Stimulated activated CD4-positive, alpha-beta T cell treated with anti-CD3 and anti-CD28 coated beads, Interleukin-4, amount 100 ng/mL, for 4 hours (primary cell): ENCODE data around the gene ZNF563.

Experiments
- DNase-seq, 2 experiments: peaks; one replicate each; pipeline ENCODE4 v3.0.0-alpha.2; 2020

ZNF563 gene

DNA sequence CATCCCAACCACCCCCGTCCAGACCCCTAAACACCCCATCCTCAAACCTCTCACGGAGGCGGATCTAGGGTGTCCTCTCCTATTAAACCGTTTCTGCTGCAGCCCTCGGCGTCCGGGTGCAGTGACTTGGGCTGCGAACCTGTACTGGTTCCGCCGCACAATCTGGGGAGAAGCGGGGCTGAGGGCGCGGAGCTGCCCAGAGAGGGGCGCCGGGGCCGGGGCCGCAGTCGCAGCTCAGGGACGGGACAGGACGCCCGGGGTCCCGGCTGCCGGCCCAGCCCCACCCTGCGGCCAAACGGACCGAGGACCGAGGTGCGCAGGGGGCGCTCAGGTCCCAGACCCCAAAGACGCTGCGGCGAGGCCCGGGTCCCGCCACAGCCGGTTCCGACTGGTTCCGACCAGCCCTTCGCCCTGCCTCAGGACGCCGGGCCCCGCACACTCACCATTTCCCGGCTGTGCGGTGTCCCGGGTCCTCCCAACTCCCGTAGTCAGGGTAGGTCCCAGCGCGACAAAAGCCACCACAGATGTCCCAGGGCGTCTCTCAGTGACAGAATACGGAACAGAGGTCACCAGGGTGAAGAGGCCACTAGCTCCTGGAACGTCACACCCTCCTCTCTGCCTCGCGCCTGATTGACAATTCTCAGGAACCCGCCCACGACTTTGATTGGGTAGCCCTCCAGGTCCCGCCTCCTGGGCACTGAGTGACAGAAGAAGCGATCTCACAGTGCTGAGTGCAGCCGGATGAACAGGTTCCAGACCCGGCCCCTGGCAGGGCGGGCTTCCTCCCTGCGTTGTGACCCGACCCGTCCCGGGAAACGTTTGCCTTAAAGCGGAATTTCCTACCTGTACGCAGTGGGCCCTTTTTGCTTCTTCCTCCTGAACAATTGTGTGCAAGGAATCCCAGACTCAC, 38.9 kb downstream of the ZNF563 start, which contains the start of gene ZNF44:
Gene ZNF44 (minus strand): TSS at position 635 of the 910 bp plus-strand sequence. CDS start 189 bp downstream, at position 446.
- DNase-seq: peak; percentile 88 to 96

DNA sequence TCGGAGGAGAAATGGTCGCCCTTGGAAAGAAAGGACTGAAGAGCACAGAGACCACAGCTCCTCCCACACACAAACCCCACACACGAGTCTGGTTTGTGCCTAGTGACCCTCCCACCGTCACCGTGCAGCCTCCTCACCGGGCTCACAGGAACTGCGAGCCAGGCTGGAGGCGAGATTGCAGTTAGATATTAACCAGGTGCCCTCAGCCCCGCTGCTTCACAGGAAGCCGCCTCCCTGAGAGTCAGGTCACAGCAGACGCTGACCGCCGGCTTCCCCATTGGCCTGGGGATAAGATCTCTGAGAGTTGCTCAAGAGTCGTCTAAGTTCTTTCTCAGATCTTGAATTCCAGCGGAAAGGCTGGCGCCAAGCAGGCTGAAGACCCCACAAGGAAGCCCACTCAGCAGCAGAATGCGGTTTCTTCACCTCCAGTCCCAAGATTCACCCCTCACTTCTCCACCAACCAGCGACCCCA, 39.6 kb downstream of the ZNF563 start:
- DNase-seq: peak; percentile 35 to 54

DNA sequence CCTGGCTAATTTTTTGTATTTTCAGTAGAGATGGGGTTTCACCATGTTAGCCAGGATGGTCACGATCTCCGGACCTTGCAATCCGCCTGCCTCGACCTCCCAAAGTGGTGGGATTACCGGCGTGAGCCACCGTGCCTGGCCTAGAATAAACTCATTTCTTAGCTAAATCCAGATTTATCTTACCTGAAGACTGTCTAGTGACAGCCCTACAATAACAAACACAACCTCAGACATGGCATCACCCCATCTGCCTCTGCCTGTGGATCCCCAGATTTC, 43.7 kb downstream of the ZNF563 start:
- no peak for DNase-seq

DNA sequence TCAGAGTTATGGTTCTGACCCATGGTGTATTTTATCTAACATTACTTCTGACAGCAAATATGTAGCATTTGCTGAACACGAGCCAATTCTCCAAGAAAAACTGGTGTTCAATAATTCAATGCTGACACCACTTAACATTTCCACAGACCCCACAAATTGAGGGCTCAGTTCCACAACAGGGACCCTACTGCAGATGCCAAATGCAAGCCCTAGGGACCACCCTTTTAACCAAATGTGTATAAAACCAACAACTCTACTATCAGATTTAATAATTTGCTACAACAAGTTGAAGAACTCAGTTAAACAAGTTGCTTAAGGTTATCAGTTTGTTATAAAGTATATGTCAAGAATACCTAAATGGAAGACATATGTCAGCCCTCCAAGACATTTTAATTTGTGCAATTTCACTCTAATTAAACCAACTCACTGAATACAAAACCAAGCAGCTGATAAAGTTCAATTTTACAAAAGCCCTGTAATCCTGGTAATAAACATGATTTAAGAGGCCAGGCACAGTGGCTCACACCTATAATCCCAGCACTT, 45.4 kb downstream of the ZNF563 start:
- DNase-seq: no peak

DNA sequence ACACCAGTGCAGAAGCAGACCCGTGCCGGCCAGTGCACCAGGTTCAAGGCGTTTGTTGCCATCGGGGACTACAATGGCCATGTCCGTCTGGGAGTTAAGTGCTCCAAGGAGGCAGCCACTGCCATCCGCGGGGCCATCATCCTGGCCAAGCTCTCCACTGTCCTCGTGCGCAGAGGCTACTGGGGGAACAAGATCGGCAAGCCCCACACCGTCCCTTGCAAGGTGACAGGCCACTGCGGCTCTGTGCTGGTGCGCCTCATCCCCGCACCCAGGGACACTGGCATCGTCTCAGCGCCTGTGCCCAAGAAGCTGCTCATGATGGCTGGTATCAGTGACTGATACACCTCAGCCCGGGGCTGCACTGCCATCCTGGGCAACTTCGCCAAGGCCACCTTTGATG, 48.8 kb downstream of the ZNF563 start:
- DNase-seq: no peak

DNA sequence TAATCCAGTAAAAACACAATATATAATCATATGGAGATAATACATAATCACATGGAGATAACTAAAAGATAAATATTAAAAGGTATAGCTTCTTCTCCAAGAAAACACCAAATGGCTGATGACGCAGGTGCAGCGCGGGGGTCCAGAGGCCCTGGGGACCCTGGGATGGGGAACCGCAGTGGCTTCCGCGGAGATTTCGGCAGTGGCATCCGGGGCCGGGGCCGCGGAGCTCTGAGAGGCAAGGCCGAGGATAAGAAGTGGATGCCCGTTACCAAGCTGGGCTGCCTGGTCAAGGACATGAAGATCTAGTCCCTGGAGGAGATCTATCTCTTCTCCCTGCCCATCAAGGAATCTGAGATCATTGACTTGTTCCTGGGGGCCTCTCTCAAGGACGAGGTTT, 49.2 kb downstream of the ZNF563 start:
- DNase-seq: no peak

DNA sequence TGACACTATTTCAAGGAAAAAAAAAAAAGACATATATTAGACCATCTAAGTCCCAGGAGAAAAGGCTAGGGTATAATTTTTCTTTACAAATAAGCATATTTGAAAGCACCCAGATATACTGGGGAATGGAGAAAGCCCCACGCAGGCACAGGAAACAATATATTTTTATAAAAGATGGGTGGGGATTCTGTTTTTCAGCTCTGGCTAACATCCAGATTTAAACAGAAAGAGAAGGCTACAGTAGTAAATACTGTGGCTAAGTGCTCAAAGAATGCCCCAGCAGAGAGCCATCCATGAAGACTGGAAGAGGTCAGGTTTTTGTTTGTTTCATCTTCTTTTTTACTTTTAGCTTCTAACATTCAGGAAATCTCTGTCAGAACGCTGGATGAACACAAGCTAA, 54.7 kb downstream of the ZNF563 start:
- DNase-seq: no peak

DNA sequence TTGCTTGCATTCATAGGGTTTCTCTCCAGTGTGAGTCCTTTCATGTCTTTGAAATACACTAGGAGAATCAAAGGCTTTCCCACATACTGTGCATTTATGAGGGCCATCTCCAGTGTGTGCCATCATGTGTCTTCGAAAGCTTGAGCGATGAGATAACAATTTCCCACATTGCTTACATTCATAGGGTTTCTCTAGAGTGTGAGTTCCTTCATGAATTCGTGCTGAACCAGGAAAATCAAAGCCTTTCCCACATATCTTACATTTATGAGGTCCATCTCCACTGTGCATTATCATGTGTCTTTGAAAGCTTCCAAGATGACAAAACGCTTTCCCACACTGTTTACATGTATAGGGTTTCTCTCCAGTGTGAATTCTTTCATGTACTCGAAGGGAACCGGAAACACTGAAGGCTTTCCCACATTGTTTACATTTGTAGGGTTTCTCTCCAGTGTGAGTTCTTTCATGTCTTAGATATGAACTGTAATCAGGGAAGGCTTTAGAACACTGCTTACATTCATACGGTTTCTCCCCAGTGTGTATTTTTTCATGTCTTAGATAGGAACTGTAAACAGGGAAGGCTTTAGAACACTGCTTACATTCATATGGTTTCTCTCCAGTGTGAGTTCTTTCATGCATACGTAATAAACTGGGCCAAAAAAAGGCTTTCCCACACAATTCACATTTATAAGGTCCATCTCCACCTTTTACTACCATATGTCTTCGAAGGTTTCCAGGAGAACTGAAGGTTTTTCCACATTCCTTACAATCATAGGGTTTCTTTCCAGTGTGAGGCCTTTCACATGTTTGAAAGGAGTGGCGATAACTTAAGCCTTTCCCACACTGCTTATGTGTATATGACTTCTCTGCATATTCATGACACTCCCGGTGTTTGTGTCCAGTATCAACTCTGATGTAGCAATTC, 60.2 kb downstream of the ZNF563 start:
- no peak for DNase-seq

DNA sequence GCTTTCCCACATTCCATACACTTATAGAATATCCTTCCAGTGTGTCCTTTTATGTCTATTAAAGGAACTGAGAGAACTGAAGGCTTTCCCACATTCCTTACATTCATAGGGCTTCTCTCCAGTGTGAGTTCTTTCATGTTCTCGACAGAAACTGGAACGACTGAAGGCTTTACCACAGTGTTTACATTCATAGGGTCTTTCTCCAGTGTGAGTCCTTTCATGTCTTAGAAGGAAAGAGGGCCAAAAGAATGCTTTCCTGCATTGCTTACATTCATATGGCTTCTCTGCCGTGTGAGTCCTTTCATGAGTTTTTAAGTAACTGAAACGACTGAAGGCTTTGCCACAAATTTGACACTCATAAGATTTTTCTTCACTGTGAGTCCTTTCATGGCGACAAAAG, 61.0 kb downstream of the ZNF563 start:
- no peak for DNase-seq

DNA sequence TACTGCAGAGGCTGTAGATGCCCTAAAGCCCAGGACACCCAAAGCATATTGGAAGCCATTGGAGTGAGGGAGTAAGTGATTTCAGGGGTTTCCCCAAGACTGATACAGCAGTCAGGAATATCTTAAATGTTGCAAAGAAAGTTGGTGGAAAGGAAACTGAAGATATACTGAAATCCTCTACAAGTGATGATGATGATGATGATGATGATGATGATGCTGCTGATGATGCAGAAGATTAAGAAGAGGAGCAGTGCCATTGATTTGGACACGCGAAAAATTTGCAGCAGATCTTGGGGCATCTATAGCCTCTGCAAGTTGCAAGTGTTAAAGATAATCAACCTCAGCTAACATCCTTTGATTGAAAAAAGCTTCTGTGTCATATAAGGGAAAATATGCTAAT, 62.6 kb downstream of the ZNF563 start:
- DNase-seq: no peak
